Measurements from ENCODE around the gene CHST3.
"Not testable (repeated sequence)": the region's sequence is repeated elsewhere in the genome, so short reads cannot be mapped to it uniquely, and the experiment has no call there.

The CHST3 gene

GRCh38 chr10:71948496-71949067 is 15.6 kb upstream of the CHST3 start:
- DNase-seq (ENCODE audit: low spot score), result no peak

GRCh38 chr10:71950683-71951082 is 13.5 kb upstream of the CHST3 start:
- no peak for DNase-seq (ENCODE audit: low spot score)

GRCh38 chr10:71952745-71953144 is 11.4 kb upstream of the CHST3 start:
- no peak for DNase-seq (ENCODE audit: low spot score)

GRCh38 chr10:71957546-71958275 is 6.5 kb upstream of the CHST3 start:
- DNase-seq (ENCODE audit: low spot score), result no peak

GRCh38 chr10:71959526-71959925 is 4.7 kb upstream of the CHST3 start:
- DNase-seq (ENCODE audit: low spot score), result no peak

GRCh38 chr10:71961831-71962230 is 2.4 kb upstream of the CHST3 start:
- no peak for DNase-seq (ENCODE audit: low spot score)

GRCh38 chr10:71962901-71963300 is 1.3 kb upstream of the CHST3 start:
- no peak for DNase-seq (ENCODE audit: low spot score)

- peak; percentile 60 for DNase-seq (ENCODE audit: low spot score)
These were observed 671 bp upstream of the CHST3 start for GRCh38 chr10:71963351-71964097.

- DNase-seq (ENCODE audit: low spot score), result peak; percentile 87
These were observed 734 bp downstream of the CHST3 start for GRCh38 chr10:71964743-71965515.

GRCh38 chr10:71965623-71966022 is 1.4 kb downstream of the CHST3 start:
- no peak for DNase-seq (ENCODE audit: low spot score)

- DNase-seq (ENCODE audit: low spot score), result peak; percentile 73
These were observed 2.1 kb downstream of the CHST3 start for GRCh38 chr10:71966046-71967004.

GRCh38 chr10:71967958-71968357 is 3.8 kb downstream of the CHST3 start:
- not testable (repeated sequence) for DNase-seq (ENCODE audit: low spot score)

- peak; percentile 37 for DNase-seq (ENCODE audit: low spot score)
These were observed 4.6 kb downstream of the CHST3 start for GRCh38 chr10:71968553-71969474.

GRCh38 chr10:71969929-71970328 is 5.7 kb downstream of the CHST3 start:
- DNase-seq (ENCODE audit: low spot score), result no peak

- no peak for DNase-seq (ENCODE audit: low spot score)
These were observed 6.1 kb downstream of the CHST3 start for GRCh38 chr10:71970331-71970730.

- no peak for DNase-seq (ENCODE audit: low spot score)
These were observed 6.7 kb downstream of the CHST3 start for GRCh38 chr10:71970869-71971268.

- DNase-seq (ENCODE audit: low spot score), result no peak
These were observed 7.1 kb downstream of the CHST3 start for GRCh38 chr10:71971311-71971731.

- no peak for DNase-seq (ENCODE audit: low spot score)
These were observed 7.8 kb downstream of the CHST3 start for GRCh38 chr10:71971769-71972555.

All from GM03348 (cell line).